OCI-LY3 (cell line): Measurements from ENCODE around the gene FGF7.

Source experiments
- H2AFZ ChIP-seq: fragments of 200-600, 300-600 bp; shearing (Covaris generic); 2 replicates; pipeline ENCODE4 v1.6.0; 2014; ENCODE audit warnings: antibody characterized with exemption, low read depth, low read length
- H3K27ac ChIP-seq: fragments of 200-600, 300-600 bp; sonication (generic); 2 replicates; pipeline ENCODE4 v1.5.1; 2014; ENCODE audit warnings: mild to moderate bottlenecking, low read length, moderate library complexity, mixed read lengths
- H3K27me3 ChIP-seq: fragments of 200-600, 300-600 bp; sonication (generic); 2 replicates; pipeline ENCODE4 v1.6.1; 2014; ENCODE audit warnings: low read depth, low read length, mixed read lengths
- H3K36me3 ChIP-seq: fragments of 200-600, 300-600 bp; sonication (generic); replicated peaks from 2 replicates; pipeline ENCODE3; 2014; ENCODE audit warnings: low read depth, low read length, mixed read lengths
- H3K4me1 ChIP-seq: fragments of 300-600, 200-600 bp; sonication (generic); 2 replicates; pipeline ENCODE4 v1.6.1; 2014; ENCODE audit warnings: low read length, mixed read lengths
- H3K4me2 ChIP-seq: fragments of 200-600, 300-600 bp; sonication (generic); 2 replicates; pipeline ENCODE4 v1.6.1; 2014; ENCODE audit warnings: low read length, mixed read lengths
- H3K4me3 ChIP-seq: fragments of 300-600, 200-600 bp; sonication (generic); 2 replicates; pipeline ENCODE4 v1.5.1; 2014; ENCODE audit warnings: antibody characterized with exemption, mild to moderate bottlenecking, low read length, moderate library complexity
- H3K79me2 ChIP-seq: fragments of 300-600, 200-600 bp; shearing (Covaris generic); 2 replicates; pipeline ENCODE4 v1.6.1; 2014; ENCODE audit warnings: mild to moderate bottlenecking, low read length, mixed read lengths
- H3K9ac ChIP-seq: fragments of 300-600, 200-600 bp; shearing (Covaris generic); 2 replicates; pipeline ENCODE4 v1.6.0; 2014; ENCODE audit warnings: mild to moderate bottlenecking, low read length, moderate library complexity
- H3K9me3 ChIP-seq: fragments of 200-600, 300-600 bp; shearing (Covaris generic); 2 replicates; pipeline ENCODE4 v1.6.1; 2014; ENCODE audit warnings: low read length, mixed read lengths; ENCODE audit not compliant: insufficient read depth
- H4K20me1 ChIP-seq: fragments of 200-600, 300-600 bp; sonication (generic); 2 replicates; pipeline ENCODE4 v1.6.1; 2016; ENCODE audit warnings: low read length, mixed read lengths; ENCODE audit not compliant: insufficient read depth
- CTCF ChIP-seq: fragments of 200-600, 300-600 bp; sonication (generic); IDR thresholded peaks from 2 replicates; pipeline ENCODE4 v1.5.1; 2014; ENCODE audit warnings: antibody characterized with exemption, low read length, low read depth
- EZH2phosphoT487 ChIP-seq: fragments of 200-600 bp; shearing (Covaris generic); IDR thresholded peaks from 2 replicates; pipeline ENCODE4 v1.6.1; 2018; ENCODE audit warnings: antibody characterized with exemption, mixed run types, low read depth

Gene FGF7

GRCh38 chr15:49528289-49528688 is 105.2 kb downstream of the FGF7 start:
- Histone ChIP-seq H3K36me3 (no peaks in the 10 kb centered on the region), H3K27ac (no peak overlapping the region), H3K4me3 (no peak overlapping the region), H3K27me3 (0 out of 2 replicates have a peak, but pooled peaks cover 3% of the 10 kb centered on the region), H3K9ac (no peak overlapping the region), H3K4me2 (no peak overlapping the region), H4K20me1 (no peaks in the 10 kb centered on the region), H2AFZ (no peak overlapping the region), H3K4me1 (no peaks in the 10 kb centered on the region), H3K9me3 (no peaks in the 10 kb centered on the region), H3K79me2 (no peaks in the 10 kb centered on the region)
- TF ChIP-seq CTCF = no peak
- TF ChIP-seq EZH2phosphoT487 = no peak

- Histone ChIP-seq H3K4me2 (no peak overlapping the region), H4K20me1 (no peaks in the 10 kb centered on the region), H3K27me3 (0 out of 2 replicates have a peak, but pooled peaks cover 3% of the 10 kb centered on the region), H2AFZ (no peak overlapping the region), H3K4me3 (no peak overlapping the region), H3K27ac (no peak overlapping the region), H3K4me1 (no peaks in the 10 kb centered on the region), H3K36me3 (no peaks in the 10 kb centered on the region), H3K9me3 (no peaks in the 10 kb centered on the region), H3K9ac (no peak overlapping the region), H3K79me2 (no peaks in the 10 kb centered on the region)
- no peak for TF ChIP-seq CTCF
- no peak for TF ChIP-seq EZH2phosphoT487
These were observed 107.0 kb downstream of the FGF7 start for GRCh38 chr15:49530092-49530491.
